Measurements from ENCODE around the gene KRTAP15-1.

DNA sequence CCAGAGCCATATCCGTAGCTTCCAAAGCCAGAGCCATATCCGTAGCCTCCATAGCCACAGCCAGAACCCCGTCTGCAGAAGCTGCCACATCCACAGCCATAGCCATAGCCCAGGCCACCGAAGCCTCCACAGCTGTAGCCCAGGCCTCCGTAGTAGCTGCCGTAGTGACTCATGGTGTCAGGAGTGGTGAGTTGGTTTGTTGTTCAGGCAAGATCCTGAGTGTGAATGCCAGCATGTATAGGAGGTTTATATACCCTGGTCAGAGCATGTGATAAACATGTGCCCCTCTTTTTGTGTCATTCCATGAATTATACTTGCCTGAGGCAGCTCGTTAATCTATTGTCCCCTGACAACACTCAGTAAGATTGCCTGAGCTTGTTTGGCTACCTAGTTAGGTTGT lies 40.1 kb downstream of the KRTAP15-1 start, which contains the start of gene KRTAP19-1:
- TF ChIP-seq EZH2 (IDR thresholded peaks at IDR 0.05; ENCODE audit: low read depth, unreplicated experiment) (no peak), CTCF (conservative IDR thresholded peaks at IDR 0.05; ENCODE audit: low read depth in 2 of 2) (no peak), CREB1 (CRISPR knock-in tag; IDR thresholded peaks at IDR 0.05; ENCODE audit: low read depth) (no peak), POLR2AphosphoS5 (IDR thresholded peaks at IDR 0.05; ENCODE audit: low read depth) (no peak), ZNF114 (CRISPR knock-in tag; IDR thresholded peaks at IDR 0.05) (no peak), EZH2phosphoT487 (IDR thresholded peaks at IDR 0.05; ENCODE audit: unreplicated experiment) (no peak), JUNB (IDR thresholded peaks at IDR 0.05; ENCODE audit: unreplicated experiment) (no peak), STAT1 (IDR thresholded peaks at IDR 0.05; ENCODE audit: unreplicated experiment) (no peak)
- TF ChIP-seq, protein P1, sequence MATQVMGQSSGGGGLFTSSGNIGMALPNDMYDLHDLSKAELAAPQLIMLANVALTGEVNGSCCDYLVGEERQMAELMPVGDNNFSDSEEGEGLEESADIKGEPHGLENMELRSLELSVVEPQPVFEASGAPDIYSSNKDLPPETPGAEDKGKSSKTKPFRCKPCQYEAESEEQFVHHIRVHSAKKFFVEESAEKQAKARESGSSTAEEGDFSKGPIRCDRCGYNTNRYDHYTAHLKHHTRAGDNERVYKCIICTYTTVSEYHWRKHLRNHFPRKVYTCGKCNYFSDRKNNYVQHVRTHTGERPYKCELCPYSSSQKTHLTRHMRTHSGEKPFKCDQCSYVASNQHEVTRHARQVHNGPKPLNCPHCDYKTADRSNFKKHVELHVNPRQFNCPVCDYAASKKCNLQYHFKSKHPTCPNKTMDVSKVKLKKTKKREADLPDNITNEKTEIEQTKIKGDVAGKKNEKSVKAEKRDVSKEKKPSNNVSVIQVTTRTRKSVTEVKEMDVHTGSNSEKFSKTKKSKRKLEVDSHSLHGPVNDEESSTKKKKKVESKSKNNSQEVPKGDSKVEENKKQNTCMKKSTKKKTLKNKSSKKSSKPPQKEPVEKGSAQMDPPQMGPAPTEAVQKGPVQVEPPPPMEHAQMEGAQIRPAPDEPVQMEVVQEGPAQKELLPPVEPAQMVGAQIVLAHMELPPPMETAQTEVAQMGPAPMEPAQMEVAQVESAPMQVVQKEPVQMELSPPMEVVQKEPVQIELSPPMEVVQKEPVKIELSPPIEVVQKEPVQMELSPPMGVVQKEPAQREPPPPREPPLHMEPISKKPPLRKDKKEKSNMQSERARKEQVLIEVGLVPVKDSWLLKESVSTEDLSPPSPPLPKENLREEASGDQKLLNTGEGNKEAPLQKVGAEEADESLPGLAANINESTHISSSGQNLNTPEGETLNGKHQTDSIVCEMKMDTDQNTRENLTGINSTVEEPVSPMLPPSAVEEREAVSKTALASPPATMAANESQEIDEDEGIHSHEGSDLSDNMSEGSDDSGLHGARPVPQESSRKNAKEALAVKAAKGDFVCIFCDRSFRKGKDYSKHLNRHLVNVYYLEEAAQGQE (IDR thresholded peaks at IDR 0.05; ENCODE audit: unreplicated experiment): no peak
